Activated naive CD8-positive, alpha-beta T cell treated with anti-CD3 and anti-CD28 coated beads for 36 hours (primary cell): ENCODE results near the gene PCSK9. TPM values are rescaled to one million over a fixed set of nuclear protein-coding genes. Genes with fewer than 3 reads are reported as not detected.

Source experiments
- DNase-seq: peaks from one replicate; pipeline ENCODE4 v3.0.0; 2021
- H3K27ac Mint-ChIP-seq: one replicate; pipeline ENCODE4 v1.8.0; 2022; ENCODE audit warnings: mild to moderate bottlenecking, moderate library complexity, mixed read lengths
- H3K27me3 Mint-ChIP-seq: one replicate; pipeline ENCODE4 v1.8.0; 2022; ENCODE audit warnings: mild to moderate bottlenecking, mixed read lengths
- H3K36me3 Mint-ChIP-seq: one replicate; pipeline ENCODE4 v1.8.0; 2021; ENCODE audit warnings: mild to moderate bottlenecking, mixed read lengths
- H3K4me1 Mint-ChIP-seq: one replicate; pipeline ENCODE4 v1.8.0; 2021; ENCODE audit warnings: mixed read lengths
- H3K4me3 Mint-ChIP-seq: one replicate; pipeline ENCODE4 v1.8.0; 2022; ENCODE audit warnings: mild to moderate bottlenecking, moderate library complexity, mixed read lengths
- H3K9me3 Mint-ChIP-seq: one replicate; pipeline ENCODE4 v1.8.0; 2022; ENCODE audit warnings: mixed read lengths
- total RNA-seq, 2 experiments: library from RNA; stranded (reverse); gene quantifications; one replicate each; pipeline ENCODE4 v1.2.3, GENCODE V29; 2021

Gene PCSK9
- total RNA-seq, 2 experiments from 2014 or later, result not detected

- H3K36me3 Mint-ChIP-seq, result peaks cover 51% of the 10 kb centered on the region
- peaks cover 15% of the 10 kb centered on the region for H3K4me1 Mint-ChIP-seq
- H3K27me3 Mint-ChIP-seq, result no peaks in the 10 kb centered on the region
- no peak overlapping the region for H3K4me3 Mint-ChIP-seq
- H3K9me3 Mint-ChIP-seq, result no peaks in the 10 kb centered on the region
- DNase-seq, result no peak
- H3K27ac Mint-ChIP-seq, result no peak overlapping the region
These were observed 29.3 kb downstream of the PCSK9 start for GRCh38 chr1:55068638-55069037.

DNA sequence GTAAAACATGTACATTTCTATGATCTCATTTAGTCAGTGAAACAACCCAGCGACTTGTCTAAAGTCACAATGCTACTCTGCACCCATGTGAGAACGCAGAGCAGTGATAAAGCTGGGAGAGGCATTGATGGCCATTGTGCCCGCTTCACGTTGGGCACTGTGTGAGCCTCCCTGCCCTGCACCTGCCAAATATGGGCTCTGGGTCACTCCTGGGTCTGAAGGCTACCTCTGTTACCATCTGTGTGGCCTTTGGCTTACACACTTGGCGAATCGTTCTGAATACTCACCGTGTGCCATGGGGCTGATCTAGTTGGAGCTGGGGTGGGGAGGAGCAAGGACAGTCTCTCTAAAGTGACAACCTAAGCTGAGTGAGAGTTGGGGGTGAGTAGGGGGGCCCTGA lies 29.9 kb downstream of the PCSK9 start:
- Mint-ChIP-seq H3K27me3 (no peaks in the 10 kb centered on the region), H3K4me1 (peaks cover 18% of the 10 kb centered on the region), H3K27ac (peak overlapping the region; percentile 22), H3K9me3 (no peaks in the 10 kb centered on the region), H3K4me3 (no peak overlapping the region), H3K36me3 (peaks cover 55% of the 10 kb centered on the region)
- DNase-seq, result no peak

DNA sequence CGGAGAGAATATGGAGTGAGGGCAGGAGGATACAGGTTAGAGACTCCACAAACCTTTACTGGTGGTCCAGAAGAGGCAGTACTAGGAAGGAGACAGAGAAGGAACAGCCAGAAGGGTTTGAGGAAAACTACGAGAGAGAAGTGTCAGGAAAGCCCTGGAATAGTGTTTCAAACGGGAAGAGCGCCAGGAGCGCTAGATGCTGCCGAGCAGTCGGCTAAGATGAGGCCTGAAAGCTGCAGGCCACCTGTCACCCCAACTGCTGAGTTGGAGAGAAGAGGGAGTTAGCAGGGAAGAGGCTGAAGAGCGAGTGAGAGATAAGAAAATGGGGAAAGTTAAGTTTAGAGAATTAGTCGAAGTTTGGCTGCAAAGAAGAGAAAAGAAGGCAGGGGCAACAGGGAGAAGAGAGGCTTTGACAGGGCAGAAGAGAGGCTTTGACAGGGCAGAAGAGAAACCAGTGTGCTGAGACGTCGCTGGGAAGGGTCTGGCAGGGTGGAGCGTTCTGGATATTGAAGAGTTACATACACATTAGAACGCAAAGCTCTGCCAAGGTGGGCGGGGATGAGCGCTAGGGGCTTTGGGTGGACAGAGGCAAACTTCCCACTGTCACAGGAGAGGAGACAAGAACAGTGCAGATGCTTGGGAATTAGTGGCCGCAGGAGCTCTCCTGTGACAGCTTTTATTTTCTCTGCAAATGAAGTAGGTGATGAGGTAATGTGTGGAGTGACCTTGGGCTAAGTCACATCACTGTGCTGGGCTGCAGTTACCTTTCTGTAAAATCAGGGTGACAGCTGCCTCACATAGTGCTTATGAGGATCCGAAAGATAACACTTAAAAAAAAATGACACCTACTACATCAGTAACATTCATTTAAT lies 31.2 kb downstream of the PCSK9 start:
- H3K27ac Mint-ChIP-seq, result peak overlapping the region; percentile 40

GRCh38 chr1:55071477-55071876 lies 32.1 kb downstream of the PCSK9 start:
- Mint-ChIP-seq H3K9me3 (no peaks in the 10 kb centered on the region), H3K4me3 (no peak overlapping the region), H3K4me1 (peaks cover 18% of the 10 kb centered on the region), H3K36me3 (peaks cover 57% of the 10 kb centered on the region), H3K27me3 (no peaks in the 10 kb centered on the region), H3K27ac (peak overlapping the region; percentile 43)
- DNase-seq, result no peak

More for the DNA sequence above, 31.2 kb downstream of the PCSK9 start:
- Mint-ChIP-seq H3K4me1 (peaks cover 18% of the 10 kb centered on the region), H3K4me3 (no peak overlapping the region), H3K9me3 (no peaks in the 10 kb centered on the region), H3K36me3 (peaks cover 63% of the 10 kb centered on the region), H3K27me3 (no peaks in the 10 kb centered on the region)
- no peak for DNase-seq

DNA sequence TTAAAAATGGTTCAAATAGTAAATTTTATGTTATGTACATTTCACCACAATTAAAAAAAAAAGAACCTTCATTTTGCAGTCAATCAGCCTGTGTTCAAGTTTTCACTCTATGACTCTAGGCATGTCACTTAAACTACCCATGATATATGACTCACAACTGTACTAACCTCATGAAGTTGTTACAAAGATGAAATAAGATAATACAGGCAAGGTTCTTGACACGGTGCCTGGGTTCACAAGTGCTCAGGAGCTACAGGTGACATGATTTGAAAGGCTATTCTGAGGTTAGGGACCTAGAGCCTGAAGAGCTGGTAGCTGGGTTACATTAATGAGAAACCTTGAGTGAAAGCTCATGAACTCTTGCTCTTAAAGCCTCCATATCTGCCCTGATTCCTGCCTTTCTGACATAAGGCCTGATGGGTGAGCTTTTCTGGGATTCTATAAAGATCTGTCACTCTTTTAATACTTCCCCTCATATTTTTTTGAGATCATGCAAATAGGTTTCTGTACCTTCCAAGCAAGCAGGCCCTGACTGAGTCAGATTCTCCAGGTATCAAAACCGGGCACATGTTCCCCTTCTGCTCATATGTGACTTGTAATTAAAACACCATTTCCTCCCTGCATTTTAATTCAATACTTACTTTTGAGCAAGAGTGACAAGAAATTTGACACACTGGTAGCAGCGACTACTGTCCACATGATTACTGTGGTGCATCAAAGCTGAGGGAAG lies 34.0 kb downstream of the PCSK9 start:
- peaks cover 18% of the 10 kb centered on the region for H3K4me1 Mint-ChIP-seq
- peaks cover 51% of the 10 kb centered on the region for H3K36me3 Mint-ChIP-seq
- H3K4me3 Mint-ChIP-seq, result no peak overlapping the region
- peak overlapping the region; percentile 85 for H3K27ac Mint-ChIP-seq
- DNase-seq, result no peak
- H3K9me3 Mint-ChIP-seq, result no peaks in the 10 kb centered on the region
- H3K27me3 Mint-ChIP-seq, result no peaks in the 10 kb centered on the region

DNA sequence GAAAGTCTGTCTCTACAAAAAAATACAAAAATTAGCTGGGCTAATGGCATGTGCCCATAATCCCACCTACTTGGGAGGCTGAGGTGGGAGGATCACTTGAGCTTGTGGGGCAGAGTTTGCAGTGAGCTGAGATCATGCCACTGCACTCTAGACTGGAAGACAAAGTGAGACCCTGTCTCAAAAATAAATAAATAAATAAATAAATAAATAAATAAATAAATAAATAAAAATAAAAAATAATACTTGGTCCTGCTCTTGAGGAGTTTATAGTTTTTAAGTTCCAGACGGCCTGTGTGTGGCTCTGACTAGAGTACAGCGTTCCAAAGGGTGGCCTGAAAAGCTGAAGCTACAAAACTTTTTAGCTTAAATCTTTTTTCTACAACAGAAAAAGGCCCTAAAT lies 35.1 kb downstream of the PCSK9 start:
- H3K27me3 Mint-ChIP-seq, result no peaks in the 10 kb centered on the region
- no peak for DNase-seq
- H3K9me3 Mint-ChIP-seq, result no peaks in the 10 kb centered on the region
- H3K36me3 Mint-ChIP-seq, result peaks cover 43% of the 10 kb centered on the region
- no peak overlapping the region for H3K27ac Mint-ChIP-seq
- H3K4me3 Mint-ChIP-seq, result no peak overlapping the region
- peaks cover 18% of the 10 kb centered on the region for H3K4me1 Mint-ChIP-seq

DNA sequence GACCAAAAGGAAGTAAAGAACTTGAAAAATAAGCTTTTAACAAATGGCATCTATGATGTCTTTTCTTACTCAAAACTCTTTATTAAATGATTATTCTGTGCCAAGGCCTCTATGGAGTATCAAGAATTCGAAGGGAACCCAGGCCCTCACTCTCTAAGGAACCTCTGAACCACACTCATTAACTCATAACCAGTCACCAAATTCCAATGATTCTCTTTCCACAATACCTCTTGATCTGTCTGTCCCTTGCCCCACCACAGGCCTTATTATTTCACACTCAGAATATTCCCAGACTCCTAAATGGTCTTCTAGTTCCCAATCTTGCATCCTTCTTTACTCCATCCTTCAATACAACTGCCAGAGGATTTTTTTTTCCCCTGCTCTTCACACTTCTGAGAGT lies 37.0 kb downstream of the PCSK9 start:
- Mint-ChIP-seq H3K4me1 (peaks cover 18% of the 10 kb centered on the region), H3K36me3 (peaks cover 33% of the 10 kb centered on the region), H3K9me3 (no peaks in the 10 kb centered on the region), H3K27me3 (no peaks in the 10 kb centered on the region), H3K27ac (no peak overlapping the region), H3K4me3 (no peak overlapping the region)
- no peak for DNase-seq

- Mint-ChIP-seq H3K27ac (no peak overlapping the region), H3K4me3 (no peak overlapping the region), H3K27me3 (no peaks in the 10 kb centered on the region), H3K9me3 (no peaks in the 10 kb centered on the region), H3K36me3 (peaks cover 20% of the 10 kb centered on the region), H3K4me1 (peaks cover 4% of the 10 kb centered on the region)
- DNase-seq, result no peak
These were observed 39.1 kb downstream of the PCSK9 start for GRCh38 chr1:55078470-55078869.

- no peaks in the 10 kb centered on the region for H3K9me3 Mint-ChIP-seq
- no peak overlapping the region for H3K4me3 Mint-ChIP-seq
- DNase-seq, result no peak
- H3K27me3 Mint-ChIP-seq, result no peaks in the 10 kb centered on the region
- H3K27ac Mint-ChIP-seq, result no peak overlapping the region
- peaks cover 14% of the 10 kb centered on the region for H3K36me3 Mint-ChIP-seq
- H3K4me1 Mint-ChIP-seq, result no peaks in the 10 kb centered on the region
These were observed 40.3 kb downstream of the PCSK9 start for GRCh38 chr1:55079651-55080050.

DNA sequence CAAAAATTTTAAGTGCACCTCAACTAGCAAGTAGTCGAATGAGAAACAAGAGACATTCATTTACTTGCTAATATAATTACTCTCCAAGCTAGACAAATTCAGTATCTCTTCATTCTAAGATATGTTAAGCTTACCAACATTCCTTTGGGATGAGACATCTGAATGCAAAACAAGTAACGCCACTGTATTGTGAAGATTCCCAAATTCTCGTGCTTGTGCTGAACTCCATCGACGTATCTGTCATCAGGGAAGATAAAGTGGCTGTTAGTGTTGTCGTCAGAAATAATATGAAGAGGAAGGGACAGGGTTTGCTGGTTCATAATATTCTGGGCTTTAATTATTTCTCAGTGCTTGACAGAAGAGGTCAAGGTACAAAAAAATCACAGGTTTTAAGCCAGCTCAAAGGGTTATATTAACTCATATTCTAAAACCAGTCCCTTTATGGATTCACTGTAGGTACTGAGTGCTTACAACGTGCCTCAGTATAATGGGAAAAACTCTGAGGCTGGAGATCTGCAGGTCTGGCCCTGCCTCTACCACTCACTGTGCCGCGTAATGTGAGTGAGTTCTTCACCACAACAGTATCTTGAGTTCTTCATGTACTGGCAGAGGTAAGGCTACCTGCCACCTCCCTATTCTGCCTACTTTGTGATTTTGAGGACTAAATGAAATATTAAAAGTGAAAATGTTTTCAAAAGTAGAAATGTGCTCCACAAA lies 42.0 kb downstream of the PCSK9 start:
- Mint-ChIP-seq H3K9me3 (no peaks in the 10 kb centered on the region), H3K27ac (peak overlapping the region; percentile 25), H3K4me3 (no peak overlapping the region), H3K36me3 (peaks cover 6% of the 10 kb centered on the region), H3K4me1 (no peaks in the 10 kb centered on the region), H3K27me3 (no peaks in the 10 kb centered on the region)
- no peak for DNase-seq

DNA sequence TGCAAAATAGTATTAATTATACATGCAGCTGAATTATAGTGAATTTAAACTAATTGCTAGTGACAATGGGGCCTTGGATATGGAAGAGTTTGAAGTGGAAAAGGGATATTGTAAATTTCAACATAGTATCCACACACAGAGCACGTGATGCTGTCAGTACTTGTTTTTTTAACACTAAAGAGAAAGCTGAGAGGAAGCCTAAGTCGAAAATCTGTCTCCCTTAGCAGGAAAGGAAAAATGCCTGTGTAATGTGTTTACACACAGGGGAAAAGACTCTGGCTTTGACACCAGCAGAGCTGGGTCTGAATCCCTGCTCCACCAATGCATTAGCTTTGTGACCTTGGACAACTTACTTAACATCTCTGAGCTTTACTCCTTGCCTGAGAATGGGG lies 42.6 kb downstream of the PCSK9 start:
- Mint-ChIP-seq H3K27ac (no peak overlapping the region), H3K9me3 (no peaks in the 10 kb centered on the region), H3K27me3 (no peaks in the 10 kb centered on the region), H3K4me3 (no peak overlapping the region), H3K36me3 (peaks cover 6% of the 10 kb centered on the region), H3K4me1 (no peaks in the 10 kb centered on the region)
- DNase-seq, result no peak

DNA sequence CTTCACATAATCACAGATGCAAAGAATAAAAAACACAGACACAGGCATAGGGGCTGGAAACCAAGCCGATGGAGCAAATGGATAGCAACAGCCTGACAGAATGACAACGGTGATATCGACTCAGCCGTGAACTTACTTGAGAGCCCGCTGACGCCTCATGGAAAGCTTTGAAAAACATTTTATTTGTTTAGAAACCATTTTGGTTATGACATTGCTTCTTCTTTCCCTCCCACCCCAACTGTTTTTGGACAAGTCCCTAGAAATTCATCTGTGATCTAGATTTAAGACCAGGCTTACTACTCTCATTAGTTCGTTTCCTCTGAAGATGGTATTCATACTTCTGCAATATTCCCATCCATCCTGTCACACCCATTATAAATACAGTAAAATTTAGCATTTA lies 44.9 kb downstream of the PCSK9 start:
- H3K36me3 Mint-ChIP-seq, result peaks cover 8% of the 10 kb centered on the region

DNA sequence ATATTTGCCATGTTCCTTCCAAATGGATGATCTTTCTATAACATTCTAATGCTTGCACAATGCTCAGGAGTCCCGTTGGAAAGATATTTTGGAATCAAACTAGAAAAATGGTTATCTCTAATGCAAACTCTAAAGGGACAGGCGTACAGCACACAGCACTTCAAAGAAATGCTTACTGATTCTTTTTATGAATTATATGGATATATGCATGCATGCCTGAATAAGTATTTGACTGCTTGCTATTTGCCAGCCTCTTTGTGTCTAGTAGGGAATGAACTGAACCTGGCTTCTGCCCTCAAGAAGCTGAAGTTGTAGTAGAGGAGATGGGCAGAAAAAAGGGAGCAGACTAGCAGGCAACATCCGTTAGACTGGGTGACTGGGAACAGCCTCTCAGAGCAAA lies 48.1 kb downstream of the PCSK9 start:
- no peak overlapping the region for H3K27ac Mint-ChIP-seq
- peaks cover 9% of the 10 kb centered on the region for H3K4me1 Mint-ChIP-seq
- no peak for DNase-seq
- no peaks in the 10 kb centered on the region for H3K27me3 Mint-ChIP-seq
- H3K36me3 Mint-ChIP-seq, result peaks cover 13% of the 10 kb centered on the region
- H3K9me3 Mint-ChIP-seq, result no peaks in the 10 kb centered on the region
- no peak overlapping the region for H3K4me3 Mint-ChIP-seq

More for the DNA sequence above, 44.9 kb downstream of the PCSK9 start:
- no peaks in the 10 kb centered on the region for H3K27me3 Mint-ChIP-seq
- DNase-seq, result no peak
- peak overlapping the region; percentile 62 for H3K27ac Mint-ChIP-seq
- no peaks in the 10 kb centered on the region for H3K9me3 Mint-ChIP-seq
- peaks cover 7% of the 10 kb centered on the region for H3K4me1 Mint-ChIP-seq
- H3K4me3 Mint-ChIP-seq, result no peak overlapping the region

- peaks cover 13% of the 10 kb centered on the region for H3K36me3 Mint-ChIP-seq
- peak; percentile 18 for DNase-seq
- H3K27ac Mint-ChIP-seq, result peak overlapping the region; percentile 73
These were observed 49.1 kb downstream of the PCSK9 start for GRCh38 chr1:55088413-55088812.

GRCh38 chr1:55089683-55090082 lies 50.3 kb downstream of the PCSK9 start:
- no peaks in the 10 kb centered on the region for H3K27me3 Mint-ChIP-seq
- no peak for DNase-seq
- no peaks in the 10 kb centered on the region for H3K9me3 Mint-ChIP-seq
- H3K27ac Mint-ChIP-seq, result no peak overlapping the region
- H3K4me3 Mint-ChIP-seq, result no peak overlapping the region
- H3K4me1 Mint-ChIP-seq, result peaks cover 9% of the 10 kb centered on the region
- peaks cover 18% of the 10 kb centered on the region for H3K36me3 Mint-ChIP-seq

More at GRCh38 chr1:55088413-55088812, 49.1 kb downstream of the PCSK9 start:
- H3K4me1 Mint-ChIP-seq, result peaks cover 9% of the 10 kb centered on the region
- no peaks in the 10 kb centered on the region for H3K9me3 Mint-ChIP-seq
- no peaks in the 10 kb centered on the region for H3K27me3 Mint-ChIP-seq
- H3K4me3 Mint-ChIP-seq, result no peak overlapping the region
